MM.1S (cell line): ENCODE results near the gene SHMT2.

Source experiments
- EZH2 ChIP-seq: fragments of 300-600 bp; sonication (generic); optimal IDR thresholded peaks from 2 replicates; pipeline ENCODE3; 2017; ENCODE audit warnings: low read depth, mild to moderate bottlenecking, antibody characterized with exemption, low read length, mixed read lengths
- EZH2phosphoT487 ChIP-seq: fragments of 300-600 bp; sonication (generic); IDR thresholded peaks from 2 replicates; pipeline ENCODE4 v1.6.1; 2018; ENCODE audit warnings: antibody characterized with exemption, low read length
- TF ChIP-seq, protein P1 (sequence below): fragments of 300-600 bp; sonication (generic); IDR thresholded peaks from 2 replicates; pipeline ENCODE4 v1.5.1; 2016; ENCODE audit warnings: antibody characterized with exemption, low read length, mixed read lengths

DNA sequence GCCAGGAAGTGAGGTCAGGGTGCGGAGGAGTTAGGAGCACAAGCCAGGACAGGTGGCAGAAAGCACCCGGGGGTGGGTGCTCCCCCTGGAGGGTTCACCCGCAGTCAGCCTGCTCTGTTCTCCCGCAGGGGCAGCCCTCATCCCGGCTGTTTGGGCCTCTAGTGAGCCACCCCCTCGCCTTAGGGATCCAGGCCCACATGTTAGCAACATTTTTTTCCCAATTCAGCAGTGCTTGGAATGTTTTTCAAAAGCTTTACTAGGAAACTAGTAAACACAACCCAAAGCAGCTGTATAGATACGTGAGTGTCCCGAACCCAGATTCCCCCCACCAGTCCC, 41.5 kb upstream of the SHMT2 start:
- TF ChIP-seq, protein P1, sequence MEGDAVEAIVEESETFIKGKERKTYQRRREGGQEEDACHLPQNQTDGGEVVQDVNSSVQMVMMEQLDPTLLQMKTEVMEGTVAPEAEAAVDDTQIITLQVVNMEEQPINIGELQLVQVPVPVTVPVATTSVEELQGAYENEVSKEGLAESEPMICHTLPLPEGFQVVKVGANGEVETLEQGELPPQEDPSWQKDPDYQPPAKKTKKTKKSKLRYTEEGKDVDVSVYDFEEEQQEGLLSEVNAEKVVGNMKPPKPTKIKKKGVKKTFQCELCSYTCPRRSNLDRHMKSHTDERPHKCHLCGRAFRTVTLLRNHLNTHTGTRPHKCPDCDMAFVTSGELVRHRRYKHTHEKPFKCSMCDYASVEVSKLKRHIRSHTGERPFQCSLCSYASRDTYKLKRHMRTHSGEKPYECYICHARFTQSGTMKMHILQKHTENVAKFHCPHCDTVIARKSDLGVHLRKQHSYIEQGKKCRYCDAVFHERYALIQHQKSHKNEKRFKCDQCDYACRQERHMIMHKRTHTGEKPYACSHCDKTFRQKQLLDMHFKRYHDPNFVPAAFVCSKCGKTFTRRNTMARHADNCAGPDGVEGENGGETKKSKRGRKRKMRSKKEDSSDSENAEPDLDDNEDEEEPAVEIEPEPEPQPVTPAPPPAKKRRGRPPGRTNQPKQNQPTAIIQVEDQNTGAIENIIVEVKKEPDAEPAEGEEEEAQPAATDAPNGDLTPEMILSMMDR, result no peak
- TF ChIP-seq EZH2phosphoT487 (no peak), EZH2 (no peak)
